HCT116 (cell line): ENCODE data around the gene ERG. TPM values are rescaled to one million over a fixed set of nuclear protein-coding genes. Genes with fewer than 3 reads are reported as not detected.

Experiments used
- ATAC-seq: fragments of 200-7000 bp; cut with Tn5 transposase; 2 replicates; pipeline ENCODE4 v1.9.1; 2020; ENCODE audit warnings: mild to moderate bottlenecking, moderate library complexity
- BruUV-seq: library from RNA; stranded (reverse); fragments of 400-500 nt; replicated peaks from 2 replicates; lab custom pipeline; 2021; lab: Mats Ljungman, UMichigan
- CTCF ChIA-PET: fragments of 300-600 bp; sonication (Branson Sonifier 250); formaldehyde crosslinking; loops from one replicate; lab custom pipeline; 2021; ENCODE audit warnings: antibody characterized with exemption; lab: Charles Lee
- POLR2A ChIA-PET: fragments of 300-600, 350-600 bp; sonication (Branson Sonifier 250); formaldehyde crosslinking; loops from one replicate; lab custom pipeline; 2021; ENCODE audit warnings: antibody characterized with exemption; lab: Charles Lee
- RAD21 ChIA-PET, 2 experiments: fragments of 300-600 bp; sonication (Branson Sonifier 250); formaldehyde crosslinking; loops; one replicate each; lab custom pipeline; 2023; ENCODE audit warnings: low total read pairs in 2 of 2; ENCODE audit not compliant: uncharacterized antibody in 2 of 2, unreplicated experiment in 2 of 2, low non-redundant PET in 1 of 2; lab: Charles Lee
- DNase-seq: peaks from one replicate; pipeline ENCODE4 v3.0.0-alpha.2; 2010; ENCODE audit warnings: low read depth, low spot score
- H2AFZ ChIP-seq: fragments of 200-600 bp; shearing (Covaris generic), sonication (generic); 2 replicates; pipeline ENCODE4 v1.6.1; 2017; ENCODE audit warnings: low read depth, mixed run types, mixed read lengths, antibody characterized with exemption, low read length; ENCODE audit not compliant: poor library complexity, severe bottlenecking
- H3K27ac ChIP-seq: 2 replicates; pipeline ENCODE4 v1.5.1; 2012; ENCODE audit warnings: low read depth, low read length
- H3K27me3 ChIP-seq: fragments of 200-600 bp; sonication (generic); 2 replicates; pipeline ENCODE4 v1.6.1; 2016; ENCODE audit warnings: mixed run types, low read length, mixed read lengths; ENCODE audit not compliant: insufficient read depth
- H3K36me3 ChIP-seq, 2 experiments: fragments of 200-500 bp in 1 of 2; fragments of 200-600 bp in 1 of 2; sonication (Bioruptor generic) in 1 of 2; sonication (generic) in 1 of 2; 2 replicates each; pipeline versions ENCODE4 v1.5.1 to v1.6.1; 2014 to 2016; ENCODE audit warnings: low read length in 2 of 2, inconsistent platforms in 1 of 2, mixed read lengths in 1 of 2, mixed run types in 1 of 2; ENCODE audit not compliant: insufficient read depth in 2 of 2, control insufficient read depth in 1 of 2
- H3K4me1 ChIP-seq, 2 experiments: fragments of 200-600 bp in 1 of 2; sonication (generic) in 1 of 2; 2 replicates each; pipeline versions ENCODE4 v1.5.1 to v1.6.1; 2012 to 2017; ENCODE audit warnings: low read length in 2 of 2, inconsistent platforms in 1 of 2, mild to moderate bottlenecking in 1 of 2, mixed read lengths in 1 of 2, mixed run types in 1 of 2, moderate library complexity in 1 of 2; ENCODE audit not compliant: insufficient read depth in 2 of 2, control insufficient read depth in 1 of 2
- H3K4me2 ChIP-seq: fragments of 200-600 bp; sonication (generic); 2 replicates; pipeline ENCODE4 v1.6.1; 2017; ENCODE audit warnings: mixed run types, low read length, mixed read lengths
- H3K4me3 ChIP-seq, 2 experiments: fragments of 200-600 bp in 1 of 2; sonication (generic) in 1 of 2; replicated peaks in 1 of 2; 2 replicates each; pipeline ENCODE4 v1.5.1; 2011 to 2016; ENCODE audit warnings: low read length in 2 of 2, control low read depth in 1 of 2, low read depth in 1 of 2, mild to moderate bottlenecking in 1 of 2, mixed read lengths in 1 of 2, mixed run types in 1 of 2
- H3K79me2 ChIP-seq: fragments of 200-600 bp; sonication (generic); 2 replicates; pipeline ENCODE4 v1.6.1; 2017; ENCODE audit warnings: mild to moderate bottlenecking, mixed run types, low read length, moderate library complexity, mixed read lengths; ENCODE audit not compliant: insufficient read depth
- H3K9ac ChIP-seq: fragments of 200-600 bp; sonication (generic); 2 replicates; pipeline ENCODE4 v1.6.1; 2016; ENCODE audit warnings: low read length, mixed read lengths
- H3K9me2 ChIP-seq: fragments of 200-600 bp; sonication (generic), shearing (Covaris generic); 2 replicates; pipeline ENCODE4 v1.6.1; 2017; ENCODE audit warnings: mixed run types, mild to moderate bottlenecking, moderate library complexity; ENCODE audit not compliant: insufficient read depth
- H3K9me3 ChIP-seq, 2 experiments: fragments of 200-500 bp in 1 of 2; fragments of 200-600 bp in 1 of 2; sonication (Bioruptor generic) in 1 of 2; sonication (generic) in 1 of 2; 2 replicates each; pipeline ENCODE4 v1.6.1; 2014 to 2017; ENCODE audit warnings: low read length in 2 of 2, mixed read lengths in 2 of 2, inconsistent platforms in 1 of 2, low read depth in 1 of 2, mild to moderate bottlenecking in 1 of 2, mixed run types in 1 of 2, moderate library complexity in 1 of 2; ENCODE audit not compliant: control insufficient read depth in 1 of 2, insufficient read depth in 1 of 2
- H4K20me1 ChIP-seq: fragments of 200-600 bp; sonication (generic), shearing (Covaris generic); 2 replicates; pipeline ENCODE4 v1.6.1; 2017; ENCODE audit warnings: mixed run types, mild to moderate bottlenecking, moderate library complexity; ENCODE audit not compliant: insufficient read depth
- ATF3 ChIP-seq: IDR thresholded peaks from 2 replicates; pipeline ENCODE4 v1.6.1; 2012
- CTCF ChIP-seq, 3 experiments: fragments of 200-600 bp in 1 of 3; sonication (generic) in 1 of 3; IDR thresholded peaks in 2 of 3; conservative IDR thresholded peaks in 1 of 3; 2 replicates each; pipeline ENCODE4 v1.5.1; 2012 to 2017; ENCODE audit warnings: low read depth in 2 of 3, low read length in 2 of 3, antibody characterized with exemption in 1 of 3, borderline replicate concordance in 1 of 3, control low read depth in 1 of 3, mild to moderate bottlenecking in 1 of 3, mixed read lengths in 1 of 3, mixed run types in 1 of 3, moderate library complexity in 1 of 3; ENCODE audit not compliant: insufficient read depth in 1 of 3
- EZH2 ChIP-seq: fragments of 200-600 bp; sonication (generic); IDR thresholded peaks from 2 replicates; pipeline ENCODE4 v1.6.1; 2017; ENCODE audit warnings: antibody characterized with exemption, mixed run types
- FOSL1 ChIP-seq: IDR thresholded peaks from 2 replicates; pipeline ENCODE4 v1.6.1; 2012; ENCODE audit warnings: low read depth
- RAD21 ChIP-seq: IDR thresholded peaks from 2 replicates; pipeline ENCODE4 v1.6.1; 2012; ENCODE audit warnings: low read depth, mild to moderate bottlenecking
- SP1 ChIP-seq: IDR thresholded peaks from 2 replicates; pipeline ENCODE4 v1.6.1; 2012; ENCODE audit warnings: low read depth
- TCF7L2 ChIP-seq: IDR thresholded peaks from 2 replicates; pipeline ENCODE4 v1.7.0; 2011; ENCODE audit warnings: borderline replicate concordance, inconsistent platforms; ENCODE audit not compliant: insufficient read depth, insufficient read length; ENCODE audit errors: extremely low read depth
- ZFX ChIP-seq: fragments of 450-650 bp; IDR thresholded peaks from 2 replicates; pipeline ENCODE4 v1.6.1; 2017
- intact Hi-C: fragments of 100-400 bp; cut with micrococcal nuclease; formaldehyde crosslinking; loops from 2 replicates; pipeline ENCODE4 v1.10.0; 2022
- total RNA-seq: library from RNA; stranded (reverse); gene quantifications from one replicate; pipeline ENCODE4 v1.2.1, GENCODE V29; 2021; ENCODE audit not compliant: unreplicated experiment

ERG gene
- total RNA-seq, 1 experiment from 2014 or later: 0.17 TPM

GRCh38 chr21:38399103-38399502, 99.2 kb downstream of the ERG start:
- H3K27ac ChIP-seq: no peak overlapping the region
- H3K27me3 ChIP-seq: peaks cover 22% of the 10 kb centered on the region; the same call in 1 of the 2 replicates
- no peaks in the 10 kb centered on the region for H4K20me1 ChIP-seq
- TF ChIP-seq EZH2 (no peak), ATF3 (no peak), SP1 (no peak), TCF7L2 (no peak), FOSL1 (no peak), RAD21 (no peak)
- intact Hi-C loops: no loop called here
- RAD21 ChIA-PET: no interaction called here
- CTCF ChIA-PET: no interaction called here
- H3K4me1 ChIP-seq: no peaks in the 10 kb centered on the region
- H3K79me2 ChIP-seq: no peaks in the 10 kb centered on the region
- no peak overlapping the region for H2AFZ ChIP-seq
- no peaks in the 10 kb centered on the region for H3K9me3 ChIP-seq
- H3K9me2 ChIP-seq: no peaks in the 10 kb centered on the region
- BruUV-seq: no TSS peak
- H3K4me2 ChIP-seq: no peak overlapping the region
- POLR2A ChIA-PET: no interaction called here
- H3K4me3 ChIP-seq: no peak overlapping the region
- no peaks in the 10 kb centered on the region for H3K36me3 ChIP-seq
- ATAC-seq (no peak), DNase-seq (no peak)
- H3K9ac ChIP-seq: no peak overlapping the region

GRCh38 chr21:38396325-38396724, 102.0 kb downstream of the ERG start:
- DNase-seq (no peak), ATAC-seq (no peak)
- ChIA-PET CTCF (no interaction called here), POLR2A (no interaction called here), RAD21 (no interaction called here)
- Histone ChIP-seq H3K79me2 (no peaks in the 10 kb centered on the region), H3K36me3 (no peaks in the 10 kb centered on the region), H2AFZ (no peak overlapping the region), H3K27ac (no peak overlapping the region), H3K4me1 (no peaks in the 10 kb centered on the region), H4K20me1 (no peaks in the 10 kb centered on the region), H3K9me3 (no peaks in the 10 kb centered on the region), H3K4me2 (no peak overlapping the region), H3K9me2 (no peaks in the 10 kb centered on the region), H3K4me3 (no peak overlapping the region), H3K27me3 (peaks cover 19% of the 10 kb centered on the region; the same call in 1 of the 2 replicates), H3K9ac (no peak overlapping the region)
- no peak for TF ChIP-seq ZFX
- TF ChIP-seq CTCF (IDR thresholded peaks at IDR 0.05 in 2 of 3, conservative IDR thresholded peaks at IDR 0.05 in 1 of 3; ENCODE audit: borderline replicate concordance in 1 of 3, insufficient read depth in 1 of 3, low read depth in 2 of 3, low read length in 2 of 3): no peak
- BruUV-seq: no TSS peak
- intact Hi-C loops: no loop called here
